IPS-18c (cell line): ENCODE measurements around the gene ACR.

ENCODE experiments used
- H3K4me3 ChIP-seq: 2 replicates; pipeline ENCODE4 v1.7.0; 2013; ENCODE audit warnings: low read depth, mild to moderate bottlenecking, low read length, moderate library complexity; ENCODE audit not compliant: insufficient read depth
- H3K9me3 ChIP-seq: one replicate; pipeline ENCODE4 v1.6.1; 2013; ENCODE audit warnings: mild to moderate bottlenecking, low read length, moderate library complexity; ENCODE audit not compliant: control insufficient read depth, insufficient read depth

Gene ACR

DNA sequence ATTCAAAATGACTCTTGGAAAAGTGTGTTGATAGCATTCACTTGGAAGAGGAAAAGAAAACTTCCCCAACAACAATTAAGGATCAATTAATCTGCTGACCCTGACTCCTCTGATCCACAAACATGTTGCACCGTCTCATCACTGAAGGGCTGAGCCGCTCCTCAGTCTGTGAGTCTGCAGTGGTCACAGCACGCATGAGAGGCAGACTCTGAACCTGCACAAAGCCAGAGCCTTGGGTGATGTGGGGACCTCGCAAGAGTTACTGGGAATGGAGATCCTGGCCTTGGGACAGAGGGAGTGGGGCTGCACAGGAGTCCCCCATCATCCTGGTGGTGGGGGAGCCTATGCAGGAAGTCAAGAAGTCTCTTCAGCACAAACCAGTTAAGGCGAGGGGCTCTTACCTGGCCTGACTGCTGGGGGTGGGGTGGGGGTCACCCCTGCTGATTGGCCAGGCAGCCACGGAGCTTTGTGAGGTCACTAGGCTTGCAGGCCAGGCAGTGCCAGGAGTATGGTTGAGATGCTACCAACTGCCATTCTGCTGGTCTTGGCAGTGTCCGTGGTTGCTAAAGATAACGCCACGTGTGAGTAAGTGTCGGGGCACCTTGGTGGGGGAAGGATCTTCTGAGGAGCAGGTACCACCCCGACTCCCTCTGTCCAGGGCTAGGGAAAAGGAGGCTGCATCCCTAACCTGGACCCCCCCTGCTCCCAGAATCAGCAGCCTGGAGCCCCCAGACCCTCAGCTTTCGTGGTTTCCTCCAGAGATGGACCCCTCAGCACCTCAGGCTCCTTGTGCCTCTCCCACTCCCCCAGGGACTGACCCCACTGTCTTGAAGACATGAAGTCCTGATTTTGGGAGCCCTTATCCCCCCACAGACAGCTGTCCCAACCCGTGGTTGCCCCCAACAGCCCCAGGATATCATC is at the start of gene ACR:
Gene ACR (plus strand): TSS at position 477 of the 921 bp plus-strand sequence. CDS start 32 bp downstream, at position 509.
- peaks cover 4% of the 10 kb centered on the region for H3K9me3 ChIP-seq
- no peak within 1 kb of the TSS for H3K4me3 ChIP-seq

DNA sequence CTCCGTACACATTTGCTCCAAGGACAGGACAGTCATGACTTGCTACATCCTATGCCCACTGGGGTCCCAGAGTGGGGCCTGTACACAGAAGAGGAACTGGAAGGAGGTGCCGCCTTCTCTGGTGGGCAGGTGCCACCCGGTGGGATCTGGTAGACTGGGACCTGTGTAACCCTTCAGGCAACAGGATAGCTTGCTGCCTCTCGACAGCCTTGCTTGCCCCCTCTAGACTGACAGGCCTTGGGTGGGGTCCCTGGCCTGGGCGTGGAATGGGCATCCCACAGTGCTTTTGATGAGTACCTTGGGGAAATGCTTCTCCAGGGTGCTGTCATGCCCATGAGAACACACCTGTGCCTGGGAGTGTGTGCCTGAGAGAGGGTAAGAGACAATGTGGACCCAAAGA is 49.6 kb upstream of the ACR start:
- H3K9me3 ChIP-seq = no peaks in the 10 kb centered on the region
- H3K4me3 ChIP-seq = no peak overlapping the region

GRCh38 chr22:50691521-50691920 is 46.5 kb upstream of the ACR start:
- Histone ChIP-seq H3K9me3 (no peaks in the 10 kb centered on the region), H3K4me3 (no peak overlapping the region)

DNA sequence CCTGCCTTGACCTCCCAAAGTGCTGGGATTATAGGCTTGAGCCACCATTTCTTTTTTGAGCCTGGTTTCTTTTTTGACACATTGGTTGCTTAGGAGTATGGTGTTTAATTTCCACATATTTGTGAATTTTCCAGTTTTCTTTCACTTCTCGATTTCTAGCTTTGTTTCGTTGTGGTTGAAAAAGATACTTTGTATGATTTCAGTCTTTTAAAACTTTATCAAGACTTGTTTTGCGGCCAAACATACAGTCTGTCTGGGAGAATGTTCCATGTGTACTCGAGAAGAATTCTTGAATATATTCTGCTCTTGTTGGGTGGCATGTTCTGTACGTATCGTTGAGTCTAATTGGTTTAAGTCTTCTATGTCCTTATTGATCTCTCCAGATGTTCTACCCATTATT is 44.5 kb upstream of the ACR start:
- Histone ChIP-seq H3K4me3 (no peak overlapping the region), H3K9me3 (no peaks in the 10 kb centered on the region)

DNA sequence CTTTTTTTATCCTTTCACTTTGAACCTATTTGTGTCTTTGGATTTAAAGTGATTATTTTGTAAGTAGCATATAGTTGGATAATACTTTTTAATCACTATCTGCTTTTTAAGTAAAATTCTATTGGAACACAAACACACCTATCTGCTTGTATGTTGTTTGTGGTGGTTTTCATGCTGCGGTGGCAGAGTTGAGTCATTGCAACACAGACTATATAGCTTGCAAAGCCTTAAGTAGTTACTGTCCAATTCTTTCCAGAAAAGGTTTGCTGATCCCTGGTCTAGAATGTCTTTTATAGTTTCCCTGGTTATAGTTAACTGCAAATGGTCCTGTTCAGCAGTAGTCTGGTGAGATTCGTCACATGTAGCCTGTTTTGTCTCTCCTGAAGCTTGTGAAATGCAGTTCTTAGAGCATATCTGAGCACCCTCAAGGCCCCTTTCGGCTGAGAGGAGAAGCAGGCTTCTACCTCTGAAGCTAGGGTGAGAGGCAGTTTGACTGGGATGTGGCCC is 43.9 kb upstream of the ACR start:
- H3K9me3 ChIP-seq = no peaks in the 10 kb centered on the region
- no peak overlapping the region for H3K4me3 ChIP-seq

GRCh38 chr22:50694766-50695420 is 43.1 kb upstream of the ACR start:
- no peaks in the 10 kb centered on the region for H3K9me3 ChIP-seq

DNA sequence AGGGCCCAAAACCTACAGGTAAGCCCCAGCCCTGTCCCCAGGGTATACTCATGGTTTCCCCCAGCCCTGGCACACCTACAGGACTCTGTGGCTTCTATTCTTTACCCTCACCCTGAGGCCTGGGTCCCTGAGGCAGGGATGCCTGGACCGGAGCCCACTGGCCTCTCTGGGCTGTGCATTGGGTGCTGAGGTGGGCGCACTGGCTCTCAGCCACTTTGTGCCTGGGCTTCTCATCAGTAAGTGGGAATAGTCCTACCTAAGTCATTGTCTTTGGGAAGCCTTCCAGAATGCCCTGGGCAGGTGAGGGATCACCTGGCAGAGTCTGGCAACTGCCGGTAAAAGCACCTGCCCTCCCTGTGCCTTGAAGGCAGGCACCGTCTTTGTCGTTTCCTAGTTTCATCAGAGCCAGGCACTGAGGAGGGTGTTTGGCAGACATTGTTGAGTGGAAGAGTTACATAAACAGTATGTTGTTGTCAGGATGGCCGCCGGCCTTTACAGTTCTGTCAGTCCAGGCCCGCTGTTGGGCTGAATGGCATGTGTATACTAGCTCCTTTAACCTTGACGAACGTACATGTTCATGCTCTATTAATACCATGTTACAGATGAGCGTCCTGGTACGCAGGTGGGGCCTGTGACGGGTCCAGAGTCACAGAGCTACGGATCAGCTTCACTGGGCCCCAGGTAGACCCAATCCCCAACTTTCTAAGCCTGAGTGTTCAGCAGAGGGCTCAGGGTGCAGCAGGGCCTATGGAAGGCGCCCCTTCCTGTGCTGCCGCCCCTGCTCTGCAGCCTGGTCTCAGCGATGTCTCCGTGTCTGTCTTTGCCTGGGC is 42.4 kb upstream of the ACR start:
- H3K4me3 ChIP-seq = no peak overlapping the region
- no peaks in the 10 kb centered on the region for H3K9me3 ChIP-seq

More at GRCh38 chr22:50694766-50695420, 43.1 kb upstream of the ACR start:
- H3K4me3 ChIP-seq = no peak overlapping the region

DNA sequence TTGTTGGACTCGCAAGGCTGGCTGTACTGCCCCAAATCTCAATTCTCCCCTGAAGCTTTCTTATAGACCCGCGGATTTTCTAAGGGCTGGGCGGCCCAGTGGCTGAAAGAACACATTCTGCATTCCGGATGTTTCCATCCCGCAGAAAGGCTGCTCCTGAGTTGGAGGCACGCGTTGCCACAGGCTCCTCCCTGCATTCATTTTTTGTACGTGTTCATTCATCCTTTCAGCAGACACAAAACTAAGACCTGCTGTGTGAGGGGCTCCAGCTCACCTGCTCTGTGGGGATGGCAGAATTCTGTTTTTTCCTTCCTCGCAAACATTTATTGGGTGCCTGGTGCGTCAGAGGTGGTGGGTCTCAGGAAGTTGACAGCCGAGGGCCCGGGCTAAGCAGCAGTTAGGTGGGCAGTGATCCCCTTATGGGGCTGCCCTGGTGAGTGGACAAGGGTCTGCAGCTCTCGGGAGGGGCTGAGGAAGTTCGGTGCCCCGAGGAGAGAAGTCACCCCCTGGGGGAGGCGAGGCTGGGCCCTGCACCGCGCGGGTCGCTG is 41.7 kb upstream of the ACR start:
- no peaks in the 10 kb centered on the region for H3K9me3 ChIP-seq
- no peak overlapping the region; the same call in 1 of the 2 replicates for H3K4me3 ChIP-seq

DNA sequence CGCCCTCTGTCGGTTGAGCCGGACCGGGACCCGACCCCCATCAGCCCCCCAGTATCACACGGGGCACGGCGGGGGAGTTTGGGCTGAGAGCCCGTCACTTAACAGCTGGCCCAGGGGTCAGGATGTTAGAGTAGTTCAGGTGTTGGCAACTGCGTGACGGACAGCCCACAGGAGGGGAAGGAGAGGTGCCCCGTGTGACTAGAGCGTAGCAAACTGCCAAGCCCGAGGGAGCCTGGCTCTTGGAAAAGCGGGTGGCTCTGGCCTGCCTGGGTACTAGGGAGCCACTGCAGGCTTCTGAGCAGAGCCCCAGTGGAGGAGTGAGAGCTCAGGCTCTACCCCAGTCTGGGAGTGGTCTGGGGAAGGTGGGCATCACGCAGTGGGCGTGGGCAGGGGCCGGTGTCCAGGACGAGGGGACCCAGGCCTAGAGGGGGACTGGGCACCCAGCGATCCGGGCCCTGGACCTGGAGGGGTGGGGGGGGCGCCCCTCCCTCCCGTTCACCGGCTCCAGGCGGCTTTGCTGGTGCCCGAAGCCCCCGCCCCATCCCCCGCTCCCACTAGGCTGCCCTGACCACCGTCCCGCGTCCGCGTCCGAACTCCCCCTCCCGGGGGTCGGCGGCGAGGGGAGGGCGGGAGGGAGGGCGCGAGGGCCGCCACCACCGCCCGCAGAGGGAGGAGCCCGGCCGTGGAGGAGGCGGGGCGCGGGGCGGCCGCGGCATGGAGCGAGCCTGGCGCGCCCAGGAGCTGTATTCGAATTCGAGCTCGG is 41.0 kb upstream of the ACR start:
- peak overlapping the region; percentile 38 for H3K4me3 ChIP-seq
- H3K9me3 ChIP-seq = no peaks in the 10 kb centered on the region

DNA sequence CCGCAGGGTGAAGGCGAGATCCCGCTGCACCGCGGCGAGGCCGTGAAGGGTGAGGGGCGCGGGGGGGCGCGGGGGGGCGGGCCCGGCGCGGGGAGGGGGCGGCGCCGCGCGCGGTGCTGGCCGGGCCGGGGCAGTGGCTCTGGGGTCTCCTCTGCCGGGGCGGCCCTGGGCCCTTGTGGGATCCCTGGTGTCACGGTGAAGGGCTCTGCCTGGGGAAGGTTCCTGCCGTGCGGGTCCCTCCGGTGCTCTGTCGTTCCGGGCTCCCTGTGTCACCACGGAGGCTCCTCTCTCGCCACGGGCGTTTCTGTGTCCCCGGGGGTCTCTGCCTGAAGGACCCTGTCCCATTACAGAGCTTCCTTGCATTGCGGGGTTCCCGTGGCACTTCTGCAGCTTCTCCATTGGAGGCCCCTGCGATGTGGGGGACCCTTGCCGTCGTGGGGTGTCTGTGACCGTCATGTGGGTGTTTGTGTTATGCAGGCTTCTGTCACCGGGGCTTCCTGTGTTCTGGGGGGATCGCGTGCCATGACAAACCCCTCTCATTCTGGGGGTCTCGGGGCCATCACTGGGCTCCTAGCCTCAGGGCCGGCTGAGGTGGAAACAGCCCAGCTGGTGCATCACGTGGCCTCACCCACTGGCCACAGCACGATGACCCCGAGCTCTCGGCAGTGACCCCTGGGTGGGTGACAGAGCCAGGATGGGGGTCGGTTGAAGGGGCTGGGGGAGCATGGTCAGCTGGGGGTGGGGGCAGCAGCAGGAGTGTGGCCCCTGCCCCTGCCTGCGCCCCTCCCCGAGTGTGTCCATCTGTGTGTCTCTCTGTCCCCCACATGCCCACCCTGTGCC is 40.1 kb upstream of the ACR start:
- Histone ChIP-seq H3K4me3 (peak overlapping the region; percentile 4), H3K9me3 (no peaks in the 10 kb centered on the region)

DNA sequence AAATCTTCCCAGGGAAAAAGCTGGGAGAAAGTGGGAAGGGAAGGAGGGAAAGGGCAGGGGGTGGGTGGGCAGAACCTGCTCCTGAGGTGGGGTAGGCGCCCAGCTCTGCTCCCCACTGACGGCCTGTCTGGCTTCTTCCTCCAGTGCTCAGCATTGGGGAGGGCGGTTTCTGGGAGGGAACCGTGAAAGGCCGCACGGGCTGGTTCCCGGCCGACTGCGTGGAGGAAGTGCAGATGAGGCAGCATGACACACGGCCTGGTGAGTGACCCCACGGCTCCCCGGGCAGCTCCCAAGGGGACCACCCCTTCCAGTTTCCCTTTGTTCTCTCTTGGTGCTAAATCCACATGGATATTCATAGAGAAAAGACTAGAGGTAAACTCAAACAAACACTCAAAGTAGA is 39.5 kb upstream of the ACR start:
- H3K9me3 ChIP-seq = no peaks in the 10 kb centered on the region
- no peak overlapping the region for H3K4me3 ChIP-seq

GRCh38 chr22:50699001-50699755 is 38.8 kb upstream of the ACR start:
- H3K9me3 ChIP-seq = no peaks in the 10 kb centered on the region
- H3K4me3 ChIP-seq = no peak overlapping the region

- H3K9me3 ChIP-seq = no peaks in the 10 kb centered on the region
- no peak overlapping the region for H3K4me3 ChIP-seq
These were observed 38.1 kb upstream of the ACR start for GRCh38 chr22:50699756-50700386.

DNA sequence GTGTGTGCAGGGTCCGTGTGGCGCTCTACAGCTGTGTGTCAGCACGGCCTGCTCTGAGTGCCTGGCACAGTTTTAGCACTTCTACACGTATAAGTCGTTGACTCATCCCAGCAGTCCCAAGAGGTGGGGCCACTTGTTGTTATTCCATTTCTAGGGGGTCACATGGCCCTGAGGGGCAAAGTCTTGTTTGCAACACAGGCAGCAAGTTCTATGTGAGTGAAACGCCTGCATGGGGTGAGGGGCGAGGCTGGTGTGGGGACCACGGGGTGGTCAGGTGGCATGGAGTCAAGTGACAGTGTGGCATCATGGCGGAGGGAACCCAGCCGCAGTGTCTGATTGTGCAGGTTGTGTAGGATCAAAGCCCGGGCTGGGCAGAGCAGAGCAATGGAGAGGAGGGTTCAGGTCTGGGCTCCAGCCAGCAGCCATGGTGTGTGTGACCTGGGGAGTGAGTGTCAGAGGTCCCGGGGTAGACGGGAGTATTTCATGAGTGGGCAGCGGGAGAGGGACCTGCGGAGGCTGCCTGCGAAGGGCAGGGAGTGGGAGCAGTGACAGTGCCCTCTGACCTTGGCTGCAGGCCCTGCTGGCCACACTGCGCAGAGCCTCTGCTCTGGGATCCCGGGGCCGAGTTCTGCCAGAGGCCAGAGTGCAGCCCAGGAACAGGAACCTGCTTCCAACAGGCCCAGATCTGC is 37.5 kb upstream of the ACR start:
- Histone ChIP-seq H3K4me3 (no peak overlapping the region), H3K9me3 (no peaks in the 10 kb centered on the region)
